Gastroesophageal sphincter (tissue), 3 donors: ENCODE data around the gene ART5.

ENCODE experiments used
- CTCF ChIP-seq, 4 experiments: fragments of 200-600 bp in 2 of 4; fragments of 450-650 bp in 2 of 4; sonication (generic) in 1 of 4; IDR thresholded peaks; one replicate each; pipeline ENCODE4 v1.5.1; 2017 to 2019; ENCODE audit warnings: antibody characterized with exemption in 4 of 4, mild to moderate bottlenecking in 2 of 4, moderate library complexity in 2 of 4
- POLR2A ChIP-seq, 2 donors: fragments of 450-650 bp; IDR thresholded peaks; one replicate each; pipeline ENCODE4 v1.6.1; 2017; ENCODE audit warnings: antibody characterized with exemption in 2 of 2, mild to moderate bottlenecking in 2 of 2, moderate library complexity in 1 of 2
- POLR2AphosphoS5 ChIP-seq: sonication (generic); formaldehyde crosslinking; IDR thresholded peaks from one replicate; pipeline ENCODE4 v1.6.1; 2017; ENCODE audit warnings: antibody characterized with exemption

- TF ChIP-seq CTCF (IDR thresholded peaks at IDR 0.05) (no peak), POLR2A (IDR thresholded peaks at IDR 0.05) (no peak), POLR2AphosphoS5 (no peak)
Observed at GRCh38 chr11:3669742-3670183, 28.0 kb upstream of the ART5 start.
